ENCODE data around the gene TGM2.

TGM2 gene

DNA sequence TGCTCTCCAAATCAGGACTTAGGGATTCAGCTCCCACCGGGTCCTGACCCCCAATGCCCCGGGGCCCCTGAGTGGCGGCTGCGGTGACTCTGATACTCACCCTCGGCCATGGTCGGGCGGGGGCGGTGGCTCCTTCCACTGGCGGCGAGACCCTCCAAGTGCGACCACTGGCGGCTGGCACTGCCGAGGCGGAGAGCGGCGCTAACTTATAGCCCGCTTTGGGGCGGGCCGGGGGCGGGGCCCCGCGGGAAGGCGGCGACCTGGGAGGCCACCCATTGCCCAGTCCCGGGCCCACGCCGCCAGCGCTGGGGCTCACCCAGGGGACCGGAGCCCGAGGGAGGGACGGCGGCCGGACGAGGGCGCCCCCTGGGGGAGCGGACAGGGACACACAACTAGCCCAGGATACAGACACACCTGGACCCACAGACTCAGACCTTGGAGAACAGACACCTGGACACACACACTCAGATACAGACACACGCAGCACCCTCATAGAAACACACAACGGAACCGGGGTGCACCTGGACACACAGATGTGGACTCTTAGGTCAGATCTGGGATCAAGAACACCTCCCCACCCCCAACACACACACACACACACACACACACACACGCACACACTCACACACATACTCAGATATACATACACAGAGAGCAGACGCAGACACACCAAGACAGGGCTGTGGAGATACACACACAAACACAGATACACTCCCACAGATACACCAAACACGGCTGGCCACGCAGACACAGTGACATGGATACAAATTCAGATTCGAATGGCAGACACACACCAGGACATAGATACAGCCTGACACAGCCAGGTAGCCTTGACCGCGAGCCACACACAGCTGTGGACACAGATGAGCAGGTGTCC is at the start of gene TGM2:
Gene TGM2 (minus strand): TSS at position 182 of the 877 bp plus-strand sequence. CDS start 72 bp downstream, at position 110.
- DNase-seq, result peak; percentile 88

GRCh38 chr20:38214256-38215193 is 49.5 kb upstream of the TGM2 start:
- DNase-seq, result no peak

DNA sequence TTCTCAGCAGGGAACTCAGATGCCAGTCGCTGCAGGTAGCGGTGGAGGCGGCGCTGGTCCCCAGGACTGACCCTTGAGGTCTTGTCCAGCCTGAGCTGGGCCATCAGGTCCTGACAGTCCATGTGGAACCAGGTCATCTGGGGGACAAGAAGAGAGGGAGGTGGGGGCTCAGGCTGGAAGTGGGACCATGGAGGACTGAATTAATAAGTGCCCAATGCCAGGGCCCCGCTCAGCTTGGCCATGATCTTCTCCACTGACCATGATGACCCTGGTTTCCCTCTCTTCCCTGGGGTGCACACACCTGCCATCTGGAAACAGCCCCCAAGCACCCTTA is 48.5 kb upstream of the TGM2 start:
- no peak for DNase-seq

GRCh38 chr20:38212806-38213606 is 47.9 kb upstream of the TGM2 start:
- DNase-seq, result no peak

DNA sequence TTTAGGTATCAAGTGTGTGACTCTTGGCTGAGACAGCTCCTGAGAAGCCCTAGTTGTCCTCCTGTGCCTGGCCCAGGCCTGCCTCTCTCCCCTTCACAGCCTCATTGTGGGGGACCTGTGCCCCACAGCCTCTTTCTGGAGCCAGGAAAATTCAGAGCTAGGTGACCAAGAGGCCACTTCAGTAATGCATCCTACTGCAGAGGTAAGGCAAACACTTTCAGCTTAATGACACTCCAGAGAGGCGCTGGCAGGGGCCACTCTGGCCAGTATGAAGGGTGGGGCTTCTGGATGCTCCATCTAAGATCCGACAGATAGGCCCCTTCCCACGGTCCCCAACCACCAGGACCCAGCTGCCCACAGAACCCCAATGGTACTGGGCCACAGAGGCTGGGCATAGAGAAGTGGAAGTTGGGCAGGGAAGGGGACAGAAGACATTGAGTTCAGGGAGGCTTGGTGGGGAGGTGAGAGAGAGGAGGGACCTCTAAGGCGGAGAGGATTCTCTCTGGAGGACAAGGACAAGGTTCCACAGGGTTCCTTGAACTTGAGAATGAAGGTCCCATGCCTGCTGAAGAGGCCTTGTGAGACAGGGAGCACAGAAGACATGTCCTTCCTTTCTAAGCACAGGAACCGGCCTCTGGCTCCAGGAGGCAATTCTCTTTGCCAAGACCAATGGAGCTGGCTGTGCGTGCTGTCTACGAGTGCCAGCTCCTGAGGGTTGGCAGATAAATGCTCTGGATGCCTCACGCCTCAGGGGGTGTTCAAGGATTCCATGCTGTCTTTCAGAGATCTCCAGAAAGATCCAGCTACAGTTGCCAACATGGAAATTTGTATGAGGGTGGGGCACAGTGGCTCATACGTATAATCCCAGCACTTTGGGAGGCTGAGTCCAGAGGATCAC is 46.4 kb upstream of the TGM2 start:
- no peak for DNase-seq

DNA sequence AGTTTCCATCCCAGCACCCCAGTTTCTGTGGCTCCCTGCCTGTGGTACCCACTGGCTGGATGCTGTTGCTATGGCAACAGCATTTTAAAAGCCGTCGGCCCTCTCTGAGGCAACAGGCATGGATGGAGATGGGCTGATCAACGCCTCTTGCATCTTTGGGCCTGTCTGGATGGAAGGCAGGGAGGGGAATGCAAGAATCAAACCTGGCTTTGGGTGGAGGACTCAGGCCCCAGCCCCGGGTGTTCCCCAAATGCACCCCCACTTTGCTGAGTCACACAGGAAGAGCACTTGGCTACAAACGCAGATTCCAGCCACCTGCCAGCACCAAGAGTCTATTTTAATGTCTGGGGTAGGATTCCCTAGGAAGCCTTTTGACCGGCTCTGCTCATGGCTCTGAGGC is 45.7 kb upstream of the TGM2 start:
- no peak for DNase-seq

DNA sequence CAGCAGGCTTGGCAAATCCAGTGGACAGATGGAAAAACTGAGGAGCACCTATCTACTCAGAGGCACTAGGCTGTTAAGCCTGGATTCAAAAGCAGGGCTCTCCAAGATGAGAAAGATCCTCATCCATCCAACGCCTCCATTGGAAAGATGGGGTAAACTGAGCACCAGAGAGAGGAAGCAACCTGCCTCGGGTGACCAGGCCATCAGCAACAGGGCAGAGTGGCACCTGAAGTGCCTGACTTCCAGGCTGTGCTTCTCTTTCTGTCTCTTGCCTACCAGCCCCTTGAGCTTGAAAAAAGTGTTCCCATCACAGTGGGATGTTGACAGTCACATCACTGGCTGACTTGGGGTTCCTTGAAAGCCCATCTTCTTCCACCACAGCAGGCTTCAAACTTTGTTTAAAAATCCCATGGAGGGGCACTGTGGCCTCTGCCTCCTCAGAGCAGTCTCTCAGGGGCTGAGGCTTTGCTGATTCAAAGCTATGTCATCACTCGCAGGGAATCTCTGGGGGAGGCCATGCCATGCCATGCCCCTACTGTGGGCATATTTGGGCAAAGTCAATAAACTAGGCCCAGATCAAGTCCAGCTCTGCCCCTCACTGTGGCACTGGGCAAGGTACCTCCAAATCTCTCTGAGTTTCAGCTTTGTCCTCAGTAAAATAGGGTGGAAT is 44.8 kb upstream of the TGM2 start:
- DNase-seq, result no peak

DNA sequence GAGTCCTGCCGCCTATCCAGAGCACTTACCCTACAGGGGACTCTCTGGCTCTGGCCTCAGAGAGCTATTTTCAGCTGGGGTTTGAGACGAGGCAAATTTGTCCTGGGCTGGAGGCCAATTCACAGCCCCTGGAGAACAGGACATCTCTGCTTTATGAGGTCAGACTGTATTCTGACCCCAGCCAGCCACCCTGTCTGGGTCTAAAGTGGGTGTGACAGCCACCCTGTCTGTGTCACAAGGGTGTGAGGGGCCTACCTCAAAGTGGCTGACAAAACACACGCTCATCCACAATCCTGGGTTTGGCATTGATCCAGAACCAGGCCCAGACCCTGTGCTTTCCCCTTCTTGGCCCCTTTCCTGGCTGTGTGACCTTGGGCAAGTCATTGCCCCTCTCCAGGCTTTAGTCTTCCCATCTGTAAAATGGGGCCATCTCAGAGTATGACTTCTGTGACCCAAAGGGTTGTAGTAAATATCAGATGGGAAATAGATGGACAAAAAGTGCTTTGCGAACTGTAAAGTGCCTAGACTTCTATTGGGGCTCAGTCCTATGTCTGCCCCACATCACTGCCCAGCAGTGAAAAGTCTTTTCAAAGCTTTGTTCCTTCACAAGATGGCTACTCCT is 44.1 kb upstream of the TGM2 start:
- no peak for DNase-seq

DNA sequence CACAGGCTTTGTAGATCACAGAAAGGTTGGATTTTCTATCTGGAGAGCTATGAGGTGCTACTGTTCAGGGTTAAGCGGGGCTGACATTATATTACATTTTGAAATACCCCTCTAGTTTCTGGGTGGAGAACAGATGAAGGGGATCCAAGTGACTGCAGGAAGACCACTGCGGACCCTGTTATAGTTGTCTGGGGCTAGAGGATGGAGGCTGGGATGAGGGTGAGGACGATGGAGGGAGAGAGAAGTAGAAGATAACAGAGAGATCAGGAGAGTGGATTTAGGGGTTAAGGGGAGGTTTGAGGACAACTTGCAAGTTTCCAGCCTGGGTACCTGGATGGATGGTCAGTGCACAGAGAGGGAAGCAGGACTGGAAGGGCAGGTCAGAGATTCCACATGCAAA is 43.5 kb upstream of the TGM2 start:
- no peak for DNase-seq

DNA sequence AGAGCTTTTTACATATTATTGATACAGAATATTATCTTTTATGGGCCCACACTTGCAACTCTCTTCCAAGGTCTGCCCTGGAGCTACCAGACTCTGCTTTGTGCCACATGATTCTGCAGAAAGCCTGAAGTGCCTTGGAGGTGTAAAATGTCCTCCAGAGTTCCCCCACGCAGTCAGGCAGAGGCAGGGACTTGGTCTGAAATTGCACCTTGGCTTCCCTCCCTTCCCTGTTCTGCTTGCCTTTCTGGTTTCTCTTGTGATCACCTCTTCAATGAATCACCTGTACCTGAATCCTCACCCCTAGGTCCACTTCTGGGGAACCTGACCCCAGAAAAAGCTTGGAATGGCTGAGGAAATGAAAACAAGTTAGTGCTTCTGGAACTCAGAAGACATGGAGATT is 43.0 kb upstream of the TGM2 start:
- no peak for DNase-seq

DNA sequence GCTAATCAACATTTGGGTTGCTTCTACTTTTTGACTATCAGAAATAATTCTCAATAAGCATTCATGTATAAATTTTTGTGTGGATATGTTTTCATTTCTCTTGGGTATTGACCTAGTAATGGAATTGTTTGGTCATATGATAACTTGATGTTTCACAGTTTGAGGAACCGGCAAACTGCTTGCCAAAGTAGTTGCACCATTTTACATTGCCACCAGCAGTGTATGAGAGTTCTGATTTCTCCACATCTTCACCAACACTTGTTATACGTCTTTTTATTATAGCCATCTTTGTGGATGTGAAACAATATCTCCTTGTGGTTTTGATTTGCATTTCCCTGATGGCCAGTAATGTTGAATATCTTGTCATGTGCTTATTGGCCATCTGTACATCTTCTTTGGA is 42.6 kb upstream of the TGM2 start:
- no peak for DNase-seq

GRCh38 chr20:38205001-38205400 is 39.9 kb upstream of the TGM2 start:
- DNase-seq, result no peak

- no peak for DNase-seq
Measured at GRCh38 chr20:38203981-38204357, 38.9 kb upstream of the TGM2 start.

GRCh38 chr20:38203337-38203980 is 38.4 kb upstream of the TGM2 start:
- DNase-seq, result no peak

GRCh38 chr20:38202982-38203293 is 37.9 kb upstream of the TGM2 start:
- no peak for DNase-seq

DNA sequence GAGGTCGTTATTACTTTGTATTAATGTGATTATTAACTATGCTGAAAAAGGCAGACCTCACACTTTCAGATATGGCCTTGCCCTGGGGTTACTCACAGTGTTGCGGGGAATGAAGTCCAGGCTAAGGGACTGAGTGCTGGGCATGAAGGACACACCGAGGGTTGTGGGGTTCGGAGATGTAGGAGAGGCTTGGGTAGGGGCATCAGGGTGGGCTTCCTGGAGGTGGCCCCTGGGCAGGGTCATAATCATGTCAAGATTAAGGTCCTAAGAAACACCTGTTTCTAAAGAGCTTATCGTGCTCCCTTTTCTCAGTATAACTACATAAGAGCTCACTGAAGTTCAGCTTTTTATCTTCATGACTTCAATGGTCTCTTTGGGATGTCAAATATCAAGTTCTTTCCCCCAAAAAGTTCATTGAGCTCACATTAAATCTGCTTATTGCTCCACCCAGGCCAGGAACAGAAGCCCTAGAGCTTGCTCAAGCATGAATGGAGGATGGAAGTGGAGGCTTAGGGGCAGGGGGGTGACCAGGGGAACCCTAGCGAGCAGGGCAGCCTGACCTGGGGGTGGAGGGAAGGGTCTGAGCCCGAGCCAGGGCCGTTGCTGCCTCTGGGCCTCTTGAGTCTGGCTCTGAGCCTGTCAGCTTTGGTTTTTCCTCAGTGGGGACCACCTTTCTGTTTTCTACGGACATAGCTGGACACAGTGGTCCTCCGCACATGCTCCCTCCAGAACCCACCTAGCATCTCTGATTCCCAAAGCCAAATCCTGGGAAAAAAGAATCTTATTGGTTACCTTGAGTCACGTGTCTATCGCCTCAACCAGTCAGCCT is 37.3 kb upstream of the TGM2 start:
- no peak for DNase-seq

DNA sequence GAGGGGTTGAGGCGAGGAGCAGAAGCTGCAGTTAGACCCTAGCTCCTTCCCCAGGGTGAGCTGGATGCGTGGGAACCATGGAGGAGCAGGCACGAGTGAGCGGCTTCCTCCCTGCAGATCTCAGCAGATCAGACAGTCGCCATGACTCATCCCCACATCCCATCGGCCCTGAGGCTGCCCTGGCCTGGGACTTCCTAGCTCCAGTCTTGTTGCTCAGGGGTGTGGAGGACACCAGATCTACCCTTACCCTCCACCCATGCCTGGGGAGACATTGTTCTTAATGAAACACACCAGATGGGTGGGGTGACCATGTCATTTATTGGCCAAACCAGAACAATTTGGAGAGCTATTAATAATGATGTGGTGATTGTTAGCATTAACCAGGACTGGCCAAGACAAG is 36.3 kb upstream of the TGM2 start:
- no peak for DNase-seq

DNA sequence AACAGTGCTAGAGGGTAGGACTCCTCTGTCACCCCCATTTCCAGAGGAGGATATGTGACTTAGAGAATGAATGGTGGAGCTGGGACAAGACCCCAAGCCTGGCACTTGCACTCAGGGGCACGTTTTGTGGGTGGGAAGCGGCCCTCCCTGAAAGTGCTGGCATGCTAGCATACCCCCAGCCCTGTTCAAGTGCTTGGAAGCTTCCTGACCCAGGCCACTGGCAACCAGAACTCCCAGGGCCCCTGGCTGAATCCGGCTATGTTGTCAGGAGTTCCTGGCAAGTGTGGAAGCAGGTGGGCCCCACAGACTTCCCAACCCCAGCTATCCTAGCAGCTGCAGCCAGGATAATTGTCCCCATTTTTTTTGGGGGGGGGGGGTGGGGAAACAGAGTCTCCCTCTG is 35.6 kb upstream of the TGM2 start:
- DNase-seq, result no peak

DNA sequence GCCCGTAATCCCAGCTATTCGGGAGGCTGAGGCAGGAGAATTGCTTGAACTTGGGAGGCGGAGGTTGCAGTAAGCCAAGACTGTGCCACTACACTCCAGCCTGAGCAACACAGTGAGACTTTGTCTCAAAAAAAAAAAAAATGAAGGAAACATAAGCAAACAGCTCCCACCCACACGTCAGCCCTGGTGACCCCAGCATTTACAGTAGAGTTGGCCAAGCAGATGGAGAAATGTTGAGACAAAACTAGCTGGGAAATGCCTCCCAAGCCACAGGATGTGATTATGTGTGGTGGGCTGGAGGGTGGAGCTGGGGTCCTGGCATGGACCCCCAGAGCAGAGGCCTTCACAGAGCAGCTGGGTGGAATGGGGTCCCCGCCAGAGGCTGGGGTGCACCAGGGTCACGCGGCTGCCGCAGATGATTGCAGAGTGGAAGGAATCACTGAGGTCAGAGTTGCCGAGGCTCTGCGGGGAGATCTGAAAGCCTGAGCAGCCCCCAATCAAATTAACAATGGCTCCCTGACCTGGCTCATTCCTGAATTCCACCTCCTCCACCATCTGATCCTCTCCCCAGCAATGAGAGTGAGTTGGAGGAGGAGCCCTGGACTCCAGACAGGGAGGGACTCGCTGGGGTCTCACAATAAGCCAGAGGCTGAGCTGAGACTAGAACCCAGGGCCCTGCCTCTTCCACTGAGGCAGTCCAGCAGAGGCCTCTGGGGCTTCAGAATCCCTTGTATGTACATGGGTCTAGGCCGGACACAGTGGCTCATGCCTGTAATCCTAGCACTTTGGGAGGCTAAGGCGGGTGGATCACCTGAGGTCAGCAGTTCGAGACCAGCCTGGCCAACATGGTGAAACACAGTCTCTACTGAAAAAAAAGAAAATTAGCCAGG is 34.7 kb upstream of the TGM2 start:
- DNase-seq, result no peak
